Gastroesophageal sphincter (tissue), 4 donors: Measurements from ENCODE around the gene SV2C. TPM values are rescaled to one million over a fixed set of nuclear protein-coding genes. Genes with fewer than 3 reads are reported as not detected.

ENCODE experiments used
- ATAC-seq: fragments of 150-250 bp; one replicate; pipeline ENCODE4 v1.9.1; 2016; ENCODE audit warnings: mild to moderate bottlenecking, moderate library complexity
- H3K27ac ChIP-seq, 4 donors: fragments of 200-600 bp; sonication (generic) in 3 of 4; 1 replicate in 3 of 4; 2 replicates in 1 of 4; pipeline ENCODE4 v1.5.1; 2016 to 2019
- H3K27me3 ChIP-seq: fragments of 200-600 bp; sonication (generic); one replicate; pipeline ENCODE4 v1.5.1; 2019
- H3K36me3 ChIP-seq, 2 donors: fragments of 200-600 bp; sonication (generic); one replicate each; pipeline ENCODE4 v1.5.1; 2019; ENCODE audit warnings: control low read depth in 1 of 2
- H3K4me1 ChIP-seq, 3 donors: fragments of 200-600 bp; sonication (generic); 1 replicate in 2 of 3; 2 replicates in 1 of 3; pipeline ENCODE4 v1.5.1; 2016 to 2019; ENCODE audit warnings: control low read depth in 2 of 3
- H3K4me3 ChIP-seq, 2 donors: fragments of 200-600 bp; sonication (generic); one replicate each; pipeline ENCODE4 v1.5.1; 2019; ENCODE audit warnings: mild to moderate bottlenecking in 1 of 2, moderate library complexity in 1 of 2
- H3K9me3 ChIP-seq, 3 donors: fragments of 200-600 bp; sonication (generic); one replicate each; pipeline ENCODE4 v1.5.1; 2017 to 2019; ENCODE audit warnings: control low read depth in 2 of 3
- CTCF ChIP-seq, 4 experiments: fragments of 200-600 bp in 2 of 4; fragments of 450-650 bp in 2 of 4; sonication (generic) in 1 of 4; IDR thresholded peaks; one replicate each; pipeline ENCODE4 v1.5.1; 2017 to 2019; ENCODE audit warnings: antibody characterized with exemption in 4 of 4, mild to moderate bottlenecking in 2 of 4, moderate library complexity in 2 of 4
- EP300 ChIP-seq: sonication (generic); formaldehyde crosslinking; IDR thresholded peaks from one replicate; pipeline ENCODE4 v1.6.1; 2017; ENCODE audit warnings: antibody characterized with exemption, mild to moderate bottlenecking
- POLR2A ChIP-seq, 2 donors: fragments of 450-650 bp; IDR thresholded peaks; one replicate each; pipeline ENCODE4 v1.6.1; 2017; ENCODE audit warnings: antibody characterized with exemption in 2 of 2, mild to moderate bottlenecking in 2 of 2, moderate library complexity in 1 of 2
- POLR2AphosphoS5 ChIP-seq: sonication (generic); formaldehyde crosslinking; IDR thresholded peaks from one replicate; pipeline ENCODE4 v1.6.1; 2017; ENCODE audit warnings: antibody characterized with exemption
- WGBS, 2 donors: methylation state at CpG; one replicate each; pipeline ENCODE4 v1.1.5; 2018; ENCODE audit warnings: low coverage in 1 of 2; 5-methylcytosine and 5-hydroxymethylcytosine counted together
- total RNA-seq, 4 donors: library from RNA; depleted of rRNA; stranded (reverse); fragments of >200 nt; gene quantifications; one replicate each; pipeline ENCODE4 v1.1.0, GENCODE V29; 2016

SV2C gene
- total RNA-seq, 4 donors from 2014 or later, result 0.16 to 0.67 (median 0.39) TPM

GRCh38 chr5:76209297-76209696, 126.1 kb downstream of the SV2C start:
- Histone ChIP-seq H3K36me3 (no peaks in the 10 kb centered on the region), H3K27me3 (peaks cover 10% of the 10 kb centered on the region), H3K9me3 (peaks cover 0 to 11% (median 0%) of the 10 kb centered on the region in 3 donors), H3K27ac (no peak overlapping the region), H3K4me1 (peaks cover 0 to 5% (median 0%) of the 10 kb centered on the region in 3 donors), H3K4me3 (no peak overlapping the region)
- TF ChIP-seq CTCF (IDR thresholded peaks at IDR 0.05), result no peak
- no peak for TF ChIP-seq POLR2A (IDR thresholded peaks at IDR 0.05)
- TF ChIP-seq POLR2AphosphoS5, result no peak
- no peak for TF ChIP-seq EP300
- WGBS, 2 donors, result 78 to 80% methylated on average over 2 of the region's 2 CpGs
- ATAC-seq, result no peak

GRCh38 chr5:76210946-76211345, 127.8 kb downstream of the SV2C start:
- no peak for ATAC-seq

GRCh38 chr5:76213858-76214257, 130.7 kb downstream of the SV2C start:
- TF ChIP-seq POLR2AphosphoS5 (no peak), CTCF (IDR thresholded peaks at IDR 0.05) (no peak), EP300 (no peak), POLR2A (IDR thresholded peaks at IDR 0.05) (no peak)
- ATAC-seq, result no peak
- no peaks in the 10 kb centered on the region for H3K4me1 ChIP-seq
- H3K36me3 ChIP-seq, result no peaks in the 10 kb centered on the region
- H3K27ac ChIP-seq, result no peak overlapping the region
- peaks cover 0 to 11% (median 0%) of the 10 kb centered on the region in 3 donors for H3K9me3 ChIP-seq
- H3K27me3 ChIP-seq, result no peaks in the 10 kb centered on the region
- WGBS, 2 donors, result 87 to 100% methylated on average over 1 of the region's 1 CpG
- H3K4me3 ChIP-seq, result no peak overlapping the region

More at GRCh38 chr5:76210946-76211345, 127.8 kb downstream of the SV2C start:
- Histone ChIP-seq H3K4me1 (no peaks in the 10 kb centered on the region), H3K9me3 (peaks cover 0 to 11% (median 0%) of the 10 kb centered on the region in 3 donors), H3K27ac (no peak overlapping the region), H3K27me3 (peaks cover 10% of the 10 kb centered on the region), H3K36me3 (no peaks in the 10 kb centered on the region), H3K4me3 (no peak overlapping the region)
- no peak for TF ChIP-seq CTCF (IDR thresholded peaks at IDR 0.05)
- TF ChIP-seq EP300, result no peak
- TF ChIP-seq POLR2A (IDR thresholded peaks at IDR 0.05), result no peak
- no peak for TF ChIP-seq POLR2AphosphoS5

- Histone ChIP-seq H3K4me3 (no peak overlapping the region), H3K27ac (no peak overlapping the region), H3K4me1 (no peaks in the 10 kb centered on the region), H3K36me3 (no peaks in the 10 kb centered on the region), H3K9me3 (no peaks in the 10 kb centered on the region), H3K27me3 (no peaks in the 10 kb centered on the region)
- no peak for ATAC-seq
- WGBS, 2 donors, result 90 to 95% methylated on average over 4 of the region's 4 CpGs
- TF ChIP-seq EP300, result no peak
- TF ChIP-seq POLR2A (IDR thresholded peaks at IDR 0.05), result no peak
- TF ChIP-seq CTCF (IDR thresholded peaks at IDR 0.05), result no peak
- no peak for TF ChIP-seq POLR2AphosphoS5
These were observed 133.6 kb downstream of the SV2C start for GRCh38 chr5:76216748-76217147.

- ATAC-seq, result no peak
- TF ChIP-seq POLR2AphosphoS5 (no peak), CTCF (IDR thresholded peaks at IDR 0.05) (no peak)
- Histone ChIP-seq H3K4me3 (no peak overlapping the region), H3K27ac (no peak overlapping the region), H3K27me3 (no peaks in the 10 kb centered on the region), H3K4me1 (no peaks in the 10 kb centered on the region), H3K36me3 (no peaks in the 10 kb centered on the region), H3K9me3 (no peaks in the 10 kb centered on the region)
- WGBS, 2 donors, result 87% methylated on average over 4 of the region's 4 CpGs; no CpG with 5 or more reads in 1 of the 2 donors
These were observed 136.5 kb downstream of the SV2C start for GRCh38 chr5:76219636-76220035.
